Myocyte (in vitro differentiated cells): ENCODE data around the gene DPP10. TPM values are rescaled to one million over a fixed set of nuclear protein-coding genes. Genes with fewer than 3 reads are reported as not detected.

Experiments
- DNase-seq: peaks from one replicate; pipeline ENCODE4 v3.0.0-alpha.2; 2012; ENCODE audit warnings: low read depth
- total RNA-seq: library from RNA; depleted of rRNA; stranded (reverse); fragments of >200 nt; gene quantifications from 2 replicates; pipeline ENCODE4 v1.2.3, GENCODE V29; 2014

DPP10 gene
- total RNA-seq, 1 donor from 2014 or later = not detected

DNA sequence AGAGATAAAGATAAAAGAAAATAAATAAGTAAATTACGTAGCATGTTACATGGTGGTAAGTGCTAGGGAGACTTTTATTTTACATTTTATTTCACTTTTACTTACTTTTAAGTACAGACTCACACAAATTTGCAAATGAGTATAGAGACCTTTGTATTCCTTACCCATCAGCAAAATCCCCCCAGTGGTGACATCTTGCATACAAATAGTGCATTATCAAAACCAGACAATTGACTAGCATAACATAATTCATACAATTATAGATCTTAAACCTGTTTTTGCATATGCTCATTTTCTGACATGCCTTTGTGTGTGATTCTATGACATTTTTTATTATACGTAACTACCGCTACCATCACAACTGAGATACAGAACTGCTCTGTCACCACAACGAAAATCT is 1099.4 kb downstream of the DPP10 start:
- no peak for DNase-seq

GRCh38 chr2:115542331-115542730 is 1099.9 kb downstream of the DPP10 start:
- DNase-seq = no peak

- no peak for DNase-seq
Observed at GRCh38 chr2:115543024-115543423, 1100.6 kb downstream of the DPP10 start.

DNA sequence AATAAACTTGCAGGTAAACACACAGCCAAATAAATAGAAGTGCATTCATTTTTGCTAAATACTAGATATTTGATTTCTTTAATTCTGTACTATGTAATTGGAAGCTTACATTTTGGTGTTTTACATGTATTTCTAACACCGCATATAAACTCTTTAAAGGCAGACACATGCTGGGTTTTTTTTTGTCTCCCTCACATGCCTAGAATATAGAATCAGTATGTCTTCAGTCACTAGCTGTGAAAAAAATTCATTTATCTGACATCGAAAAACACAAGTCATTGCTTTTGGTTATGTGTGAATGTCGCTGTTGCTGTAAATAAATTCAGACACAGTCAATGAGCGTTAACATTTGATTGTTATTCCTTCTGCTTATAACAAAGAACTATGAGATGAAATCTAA is 1101.0 kb downstream of the DPP10 start:
- no peak for DNase-seq

DNA sequence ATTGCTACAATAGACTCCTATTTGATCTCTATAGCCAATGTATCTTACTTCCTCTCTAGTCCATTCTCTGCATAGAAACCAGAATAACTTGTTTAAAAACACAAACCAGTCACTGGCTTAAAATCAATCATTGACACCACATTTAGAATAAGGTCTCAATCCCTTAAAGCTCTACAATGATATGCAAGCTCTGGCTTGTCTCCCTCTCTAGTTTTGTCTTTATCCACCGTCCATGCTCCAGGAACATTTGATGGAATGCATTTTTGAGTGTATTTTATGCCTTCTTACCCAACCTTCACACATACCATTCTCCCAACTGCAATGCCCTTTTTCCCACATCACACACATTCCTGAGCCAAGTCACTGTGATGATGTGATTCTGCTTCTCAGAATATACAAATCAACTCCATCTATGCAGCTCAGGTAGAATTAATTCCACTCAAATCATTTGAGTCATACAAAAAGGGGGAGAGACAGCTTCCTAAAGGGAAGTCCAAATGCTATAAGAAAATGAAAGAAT is 1107.2 kb downstream of the DPP10 start:
- no peak for DNase-seq

GRCh38 chr2:115552726-115553125 is 1110.3 kb downstream of the DPP10 start:
- no peak for DNase-seq

GRCh38 chr2:115554153-115554552 is 1111.7 kb downstream of the DPP10 start:
- DNase-seq = no peak

DNA sequence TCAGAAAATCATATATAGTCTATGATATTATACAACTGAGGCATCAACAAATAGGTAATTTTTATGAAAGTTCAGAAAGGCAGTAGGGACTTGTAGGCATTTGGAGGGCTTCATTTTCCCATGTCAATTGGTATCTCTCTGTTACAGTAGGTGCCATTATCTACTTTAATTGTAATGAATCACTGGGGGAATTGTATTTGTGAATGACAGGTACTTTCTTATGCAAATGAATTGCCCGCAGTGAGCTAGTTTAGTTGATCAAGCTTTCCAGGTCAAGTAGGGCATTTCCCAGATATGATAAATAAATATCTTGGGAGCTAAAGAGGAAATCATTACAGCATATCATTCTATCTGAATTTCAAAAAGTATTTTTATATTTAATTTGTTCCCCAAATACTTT is 1116.3 kb downstream of the DPP10 start:
- no peak for DNase-seq

GRCh38 chr2:115560666-115561065 is 1118.2 kb downstream of the DPP10 start:
- DNase-seq = no peak

DNA sequence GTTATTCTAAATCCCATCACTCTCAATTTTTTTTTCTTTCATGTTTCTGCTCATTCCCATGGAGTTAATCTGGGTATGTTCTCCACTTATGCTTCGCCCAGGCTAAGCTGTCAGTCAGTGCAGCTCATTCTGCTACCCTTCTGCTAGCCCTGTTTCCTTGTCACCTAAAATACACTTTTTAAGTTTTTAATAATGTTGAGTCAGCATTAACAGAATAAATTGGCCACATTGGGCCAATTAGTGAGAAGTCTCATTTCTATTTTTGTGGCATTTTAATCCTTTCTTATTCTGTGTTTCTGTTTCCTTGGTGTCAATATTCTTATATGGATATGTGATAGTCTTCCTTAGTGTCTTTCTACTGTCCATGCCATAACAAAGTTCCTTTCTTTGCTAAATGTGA is 1126.2 kb downstream of the DPP10 start:
- no peak for DNase-seq

GRCh38 chr2:115569547-115569946 is 1127.1 kb downstream of the DPP10 start:
- no peak for DNase-seq

DNA sequence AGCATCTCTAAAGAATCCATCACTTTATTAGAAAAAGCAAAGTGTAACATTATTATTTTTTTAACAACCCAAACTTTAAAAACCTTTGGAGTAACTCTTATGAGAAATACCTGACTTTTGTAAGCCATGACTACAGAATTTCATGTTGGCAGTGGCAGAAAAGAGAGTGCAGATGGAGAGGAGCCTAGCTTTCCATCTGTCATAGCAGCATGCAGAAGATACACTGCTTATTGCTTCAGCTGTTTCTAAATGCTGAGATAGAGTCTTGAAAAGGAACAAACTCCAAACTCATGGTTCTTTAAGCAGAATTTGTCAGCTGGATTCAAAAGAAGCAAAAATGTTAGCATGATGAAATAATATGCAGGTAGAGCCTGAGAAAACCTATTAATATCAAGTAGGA is 1130.3 kb downstream of the DPP10 start:
- no peak for DNase-seq

DNA sequence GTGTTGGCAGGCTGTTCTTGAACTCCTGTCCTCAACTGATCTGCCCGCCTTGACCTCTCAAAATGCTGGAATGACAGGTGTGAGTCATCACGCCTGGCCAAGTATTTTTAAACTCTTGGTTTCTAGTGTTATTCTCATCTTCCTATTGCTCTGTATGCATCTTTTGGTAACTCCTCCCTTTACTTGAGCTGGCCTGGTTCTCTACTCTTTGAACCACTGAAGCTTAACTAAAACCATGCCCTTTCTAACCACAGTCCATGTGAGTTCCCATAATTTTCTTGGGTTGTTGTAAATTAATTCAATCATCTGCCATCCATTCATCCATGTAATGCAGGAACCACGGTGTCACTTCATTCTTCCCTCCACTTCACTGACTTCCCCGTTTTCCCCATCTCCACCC is 1131.3 kb downstream of the DPP10 start:
- DNase-seq = no peak

DNA sequence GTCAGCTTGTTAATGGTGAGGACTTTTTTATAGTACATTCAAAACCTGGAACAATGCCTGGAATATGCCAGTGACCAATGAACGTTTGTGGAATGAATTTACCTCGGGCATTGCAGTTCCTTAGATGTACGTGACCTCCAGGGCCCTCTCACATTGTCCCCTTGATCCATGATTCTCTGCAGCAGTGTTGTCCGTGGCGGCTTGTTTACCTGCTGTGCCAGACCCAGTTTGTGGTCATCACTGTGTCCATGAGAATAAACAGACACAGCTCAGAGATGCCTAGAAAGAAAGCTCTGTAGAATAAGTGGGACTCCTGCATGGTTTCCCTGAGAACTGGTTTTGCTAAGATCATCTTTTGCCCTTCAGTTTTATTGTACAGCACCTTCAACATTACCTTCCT is 1132.2 kb downstream of the DPP10 start:
- DNase-seq = no peak

DNA sequence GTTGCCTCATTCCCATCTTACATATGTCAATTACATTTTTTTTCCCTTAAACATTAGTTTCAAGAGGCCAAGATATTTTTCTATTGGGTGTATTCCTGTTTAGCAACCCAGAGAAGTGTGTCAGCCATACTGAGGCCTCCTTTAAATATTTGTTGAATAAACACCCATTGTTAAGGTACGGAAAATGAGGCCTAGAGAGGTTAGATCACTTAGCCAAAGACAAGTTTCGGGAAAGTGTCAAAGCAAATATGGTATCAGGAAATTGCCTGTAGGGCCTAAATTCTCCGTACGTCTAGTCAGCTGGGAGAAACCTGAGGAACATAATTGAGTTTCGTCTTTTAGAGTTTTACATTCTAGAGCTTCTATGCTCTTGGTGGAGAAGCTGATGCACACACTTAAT is 1138.3 kb downstream of the DPP10 start:
- no peak for DNase-seq

DNA sequence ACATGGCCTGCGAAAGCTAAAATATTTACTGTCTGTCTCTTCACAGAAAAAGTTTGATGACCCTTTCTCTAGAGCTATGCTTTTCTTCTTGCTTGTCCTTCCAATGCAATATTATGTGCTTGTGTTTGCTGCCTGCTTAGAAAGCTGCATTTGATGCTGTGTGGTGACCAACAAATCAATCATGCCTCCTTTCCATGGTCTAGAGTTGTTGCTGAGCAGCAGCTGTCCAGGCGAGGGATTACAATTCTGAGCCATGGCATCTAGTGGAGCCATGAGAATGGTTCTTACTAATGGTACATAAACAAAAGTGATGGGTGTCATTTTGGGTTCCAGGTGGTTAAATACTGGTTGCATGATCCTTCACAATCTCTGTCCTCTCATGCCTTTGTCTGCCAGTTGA is 1142.1 kb downstream of the DPP10 start:
- no peak for DNase-seq

GRCh38 chr2:115596659-115597375 is 1154.4 kb downstream of the DPP10 start:
- no peak for DNase-seq

DNA sequence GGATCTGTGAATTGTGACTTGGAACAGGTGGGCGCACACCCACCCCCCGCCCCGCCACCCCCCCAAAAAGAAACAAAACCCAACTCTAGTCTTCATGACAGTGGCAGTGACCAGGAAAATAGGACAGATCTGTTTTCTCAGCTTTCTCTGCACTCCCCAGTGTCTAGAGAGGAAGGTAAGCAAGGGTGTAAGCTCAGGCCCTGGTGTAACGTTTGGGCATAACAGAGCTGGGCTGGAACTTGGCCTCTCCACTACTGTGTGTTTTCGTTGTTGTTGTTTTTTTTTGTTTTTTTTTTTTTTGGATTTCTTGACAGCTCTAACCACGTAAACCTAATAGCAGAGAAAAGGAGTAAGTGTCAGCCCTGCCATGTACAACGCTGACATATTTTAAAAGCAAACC is 1160.8 kb downstream of the DPP10 start:
- DNase-seq = no peak

GRCh38 chr2:115606350-115606749 is 1163.9 kb downstream of the DPP10 start:
- no peak for DNase-seq

GRCh38 chr2:115609978-115610377 is 1167.5 kb downstream of the DPP10 start:
- no peak for DNase-seq

DNA sequence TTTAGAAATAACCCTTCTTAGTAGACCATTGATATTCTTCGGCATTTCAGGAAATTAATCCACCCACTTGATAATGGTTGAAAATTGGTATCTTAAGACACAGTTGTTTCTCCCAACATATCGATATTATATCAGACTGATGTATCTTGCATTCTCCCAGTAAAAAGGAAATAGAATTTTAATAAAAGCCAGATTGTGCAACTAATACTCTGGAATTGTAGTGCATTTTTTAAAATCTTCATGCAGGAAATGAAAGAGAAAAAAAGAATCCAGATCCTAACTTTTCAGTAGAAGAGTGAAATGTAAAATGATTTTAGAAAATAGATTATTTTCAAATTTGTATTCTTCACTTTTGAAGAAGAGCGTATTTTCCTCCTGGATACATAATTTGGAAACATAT is 1168.4 kb downstream of the DPP10 start:
- DNase-seq = no peak

- DNase-seq = no peak
Observed at GRCh38 chr2:115624332-115624731, 1181.9 kb downstream of the DPP10 start.

DNA sequence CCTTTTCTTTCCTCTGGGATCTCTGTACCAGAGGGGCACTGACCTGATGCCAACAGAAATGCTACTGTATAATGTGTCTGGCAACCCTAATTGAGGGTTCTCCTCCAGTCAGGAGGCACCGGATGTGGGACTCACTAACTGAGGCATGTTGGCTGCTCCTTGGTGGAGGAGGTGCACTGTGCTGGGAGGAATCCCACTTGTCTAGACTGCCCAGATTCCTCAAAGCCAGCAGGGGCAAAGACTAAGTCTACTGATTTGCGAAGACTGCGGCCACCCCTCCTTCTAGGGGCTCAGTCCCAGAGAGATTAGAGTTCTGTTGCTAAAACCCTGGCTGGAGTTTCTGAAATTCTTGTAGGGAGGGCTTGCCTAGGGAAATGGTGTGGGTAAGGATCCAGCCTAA is 1192.1 kb downstream of the DPP10 start:
- DNase-seq = no peak

DNA sequence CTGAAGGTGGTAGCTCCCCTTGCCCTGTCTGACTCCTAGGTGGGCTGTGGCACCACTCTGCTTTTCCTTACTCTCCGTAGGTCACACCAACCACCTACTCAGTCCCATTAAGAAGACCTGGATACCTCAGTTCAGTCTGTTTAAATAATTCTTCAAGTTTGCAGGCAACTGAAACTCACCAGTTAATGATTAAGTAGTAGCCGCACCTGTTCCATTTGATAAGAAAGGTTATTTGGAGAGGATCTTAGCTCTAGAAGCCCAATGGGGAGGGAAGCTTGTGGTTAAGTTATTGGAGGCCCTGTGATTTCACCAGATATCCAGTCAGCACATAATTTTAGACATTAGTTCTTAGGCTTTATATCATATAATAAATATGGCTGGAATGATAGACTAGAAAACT is 1193.0 kb downstream of the DPP10 start:
- no peak for DNase-seq
